Measurements from ENCODE around the gene MAP4K1.
A peak's percentile ranks its signal among the peaks of the same experiment; 100 is the strongest.
"Not testable (repeated sequence)": the region's sequence is repeated elsewhere in the genome, so short reads cannot be mapped to it uniquely, and the experiment has no call there.

Gene MAP4K1

DNA sequence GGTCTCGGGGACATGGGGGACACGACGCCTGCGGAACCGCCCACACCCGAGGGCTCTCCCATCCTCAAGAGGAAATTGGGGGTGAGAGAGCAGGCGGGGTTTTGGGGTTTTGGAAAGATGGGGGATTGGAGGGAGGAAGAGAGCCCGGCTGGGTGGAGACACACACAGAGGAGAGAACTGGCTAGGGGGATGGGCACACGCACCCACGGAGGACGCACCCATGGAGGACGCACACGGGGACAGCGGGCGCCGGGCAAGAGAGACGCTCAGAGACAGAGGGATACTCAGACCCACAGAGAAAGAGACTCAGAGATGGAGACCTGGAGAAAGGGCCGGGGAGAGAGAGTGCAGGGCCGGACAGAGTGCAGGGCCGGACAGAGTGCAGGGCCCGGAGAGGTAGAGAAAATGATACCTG lies 52.1 kb downstream of the MAP4K1 start:
- no peak for DNase-seq

DNA sequence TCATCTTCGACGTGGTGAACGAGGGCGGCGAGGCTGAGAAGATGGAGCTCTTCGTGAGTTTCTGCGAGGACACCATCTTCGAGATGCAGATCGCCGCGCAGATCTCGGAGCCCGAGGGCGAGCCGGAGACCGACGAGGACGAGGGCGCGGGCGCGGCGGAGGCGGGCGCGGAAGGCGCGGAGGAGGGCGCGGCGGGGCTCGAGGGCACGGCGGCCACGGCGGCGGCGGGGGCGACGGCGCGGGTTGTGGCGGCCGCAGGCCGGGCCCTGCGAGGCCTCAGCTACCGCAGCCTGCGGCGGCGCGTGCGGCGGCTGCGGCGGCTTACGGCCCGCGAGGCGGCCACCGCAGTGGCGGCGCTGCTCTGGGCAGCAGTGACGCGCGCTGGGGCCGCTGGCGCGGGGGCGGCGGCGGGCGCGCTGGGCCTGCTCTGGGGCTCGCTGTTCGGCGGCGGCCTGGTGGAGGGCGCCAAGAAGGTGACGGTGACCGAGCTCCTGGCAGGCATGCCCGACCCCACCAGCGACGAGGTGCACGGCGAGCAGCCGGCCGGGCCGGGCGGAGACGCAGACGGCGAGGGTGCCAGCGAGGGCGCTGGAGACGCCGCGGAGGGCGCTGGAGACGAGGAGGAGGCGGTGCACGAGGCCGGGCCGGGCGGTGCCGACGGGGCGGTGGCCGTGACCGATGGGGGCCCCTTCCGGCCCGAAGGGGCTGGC lies 52.6 kb downstream of the MAP4K1 start:
- DNase-seq = peak in 1 of 5 donors; percentile 20

DNA sequence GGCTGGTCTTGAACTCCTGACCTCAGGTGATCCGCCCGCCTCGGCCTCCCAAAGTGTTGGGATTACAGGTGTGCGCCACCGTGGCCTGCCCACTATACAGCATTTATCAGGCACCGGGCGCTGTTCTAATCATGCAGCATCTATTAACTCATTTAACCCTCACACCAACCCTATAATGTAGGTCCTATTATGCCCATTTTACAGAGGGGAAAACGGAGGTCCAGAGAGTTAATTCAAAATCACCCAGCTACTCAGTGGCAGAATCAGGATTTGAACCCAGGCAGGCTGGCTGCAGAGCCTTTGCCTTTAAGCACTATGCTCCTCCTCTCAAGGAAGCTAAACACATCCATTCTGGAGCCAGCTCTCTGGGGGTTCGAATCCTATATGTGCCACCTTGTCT lies 54.3 kb downstream of the MAP4K1 start:
- no peak for DNase-seq

DNA sequence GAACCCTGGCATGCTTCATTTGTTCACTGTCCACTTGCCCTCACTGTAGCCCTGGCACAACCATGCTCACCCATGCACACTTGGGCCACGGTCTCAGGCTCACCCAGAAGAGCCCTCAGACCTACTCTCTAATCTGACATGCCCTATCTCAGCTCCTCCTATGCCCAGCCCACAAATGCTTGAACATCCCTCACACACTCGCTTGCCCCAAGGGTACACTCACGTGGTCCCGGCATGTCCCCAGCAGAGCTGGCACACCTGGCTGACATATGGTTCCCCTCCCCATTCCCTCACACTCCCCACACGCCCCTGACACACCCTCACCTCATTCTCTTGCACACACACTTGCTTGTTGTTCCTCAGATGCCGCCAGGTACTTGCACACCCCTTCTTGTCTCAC lies 55.7 kb downstream of the MAP4K1 start:
- DNase-seq = no peak

DNA sequence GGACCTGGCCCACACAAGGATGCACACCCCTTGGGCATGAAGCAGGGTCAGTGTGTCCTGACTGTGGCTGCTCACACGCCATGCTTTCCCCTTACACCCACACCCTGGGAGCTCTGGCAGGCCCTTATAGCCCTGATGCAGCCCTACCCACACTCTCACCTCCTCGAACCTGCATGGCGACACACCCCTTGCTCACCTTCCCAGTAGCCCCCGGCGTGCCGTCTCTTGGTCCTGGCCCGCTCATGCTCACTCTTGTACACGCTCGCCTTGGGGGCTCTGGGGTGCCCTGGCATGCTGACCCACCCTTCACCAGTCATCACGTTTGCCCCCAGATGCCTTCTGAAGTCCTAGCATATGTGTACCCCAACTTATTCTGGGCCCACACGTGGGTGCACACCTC lies 56.1 kb downstream of the MAP4K1 start:
- DNase-seq = no peak

DNA sequence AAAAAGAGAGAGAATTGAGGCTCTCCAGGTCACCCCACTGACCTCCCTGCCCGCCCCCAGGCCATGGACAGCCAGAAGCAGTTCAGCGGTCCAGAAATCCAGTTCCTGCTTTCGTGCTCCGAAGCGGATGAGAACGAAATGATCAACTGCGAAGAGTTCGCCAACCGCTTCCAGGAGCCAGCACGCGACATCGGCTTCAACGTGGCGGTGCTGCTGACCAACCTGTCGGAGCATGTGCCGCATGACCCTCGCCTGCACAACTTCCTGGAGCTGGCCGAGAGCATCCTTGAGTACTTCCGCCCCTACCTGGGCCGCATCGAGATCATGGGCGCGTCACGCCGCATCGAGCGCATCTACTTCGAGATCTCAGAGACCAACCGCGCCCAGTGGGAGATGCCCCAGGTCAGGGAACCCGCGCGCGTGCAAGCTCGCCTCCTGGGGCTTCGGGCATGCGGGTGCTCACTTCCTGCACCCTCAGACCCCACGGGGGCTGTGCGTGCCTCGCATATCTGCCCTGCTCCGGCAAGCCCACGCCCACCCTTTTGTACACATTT lies 56.6 kb downstream of the MAP4K1 start:
- DNase-seq = no peak

DNA sequence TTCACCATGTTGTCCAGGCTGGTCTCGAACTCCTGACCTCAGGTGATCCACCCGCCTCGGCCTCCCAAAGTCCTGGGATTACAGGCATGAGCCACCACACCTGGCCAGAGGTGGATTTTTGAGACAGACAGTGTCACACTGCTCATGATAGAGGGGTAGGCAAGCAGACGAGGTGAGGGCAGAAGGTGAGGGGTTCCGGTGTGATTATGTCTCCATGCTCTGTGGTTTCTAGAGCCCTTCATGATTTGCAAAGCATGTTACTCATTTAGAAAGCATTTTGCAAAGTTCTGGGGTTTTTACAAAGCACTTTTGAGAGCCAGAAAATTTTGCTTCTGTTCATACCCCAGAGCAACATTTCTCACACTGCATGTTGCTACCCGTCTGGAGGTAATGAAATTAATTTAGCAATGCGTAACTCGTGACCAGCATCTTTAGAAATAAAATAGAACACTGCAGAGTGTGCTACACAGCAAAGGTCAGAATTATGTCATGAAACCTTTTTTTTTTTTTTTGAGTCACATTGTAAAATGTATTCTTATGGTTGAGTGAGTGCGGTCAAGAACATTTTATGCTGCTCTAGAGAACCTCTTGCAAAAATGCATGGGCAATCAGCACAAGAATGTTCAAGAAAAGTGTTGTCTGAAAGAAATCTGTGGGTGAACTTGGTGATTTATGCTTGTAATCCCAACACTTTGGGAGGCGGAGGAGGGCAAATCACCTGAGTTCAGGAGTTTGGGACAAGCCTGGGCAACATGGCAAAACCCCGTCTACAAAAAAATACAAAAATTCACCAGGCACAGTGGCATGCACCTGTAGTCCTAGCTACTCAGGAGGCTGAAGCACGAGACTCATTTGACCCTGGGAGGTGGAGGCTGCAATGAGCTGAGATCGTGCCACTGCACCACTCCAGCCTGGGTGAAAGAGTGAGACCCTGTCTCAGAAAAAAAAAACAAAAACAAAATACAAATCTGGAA lies 58.0 kb downstream of the MAP4K1 start:
- DNase-seq = peak in 2 of 5 donors; percentile 8 to 90

DNA sequence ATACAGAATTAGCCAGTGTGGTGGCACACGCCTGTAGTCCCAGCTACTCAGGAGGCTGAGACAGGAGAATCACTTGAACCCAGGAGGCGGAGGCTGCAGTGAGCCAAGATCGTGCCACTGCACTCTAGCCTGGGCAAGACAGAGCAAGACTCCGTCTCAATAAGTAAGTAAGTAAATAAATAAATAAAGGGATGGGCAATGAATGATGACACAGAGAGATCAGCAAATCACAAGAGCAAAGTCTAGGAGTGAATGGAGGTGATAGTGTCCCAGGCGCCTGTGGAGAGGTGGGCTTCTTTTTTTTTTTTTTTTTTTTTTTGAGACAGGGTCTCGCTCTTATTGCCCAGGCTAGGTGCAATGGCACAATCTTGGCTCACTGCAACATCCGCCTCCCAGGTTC lies 58.8 kb downstream of the MAP4K1 start:
- DNase-seq = not testable (repeated sequence)

DNA sequence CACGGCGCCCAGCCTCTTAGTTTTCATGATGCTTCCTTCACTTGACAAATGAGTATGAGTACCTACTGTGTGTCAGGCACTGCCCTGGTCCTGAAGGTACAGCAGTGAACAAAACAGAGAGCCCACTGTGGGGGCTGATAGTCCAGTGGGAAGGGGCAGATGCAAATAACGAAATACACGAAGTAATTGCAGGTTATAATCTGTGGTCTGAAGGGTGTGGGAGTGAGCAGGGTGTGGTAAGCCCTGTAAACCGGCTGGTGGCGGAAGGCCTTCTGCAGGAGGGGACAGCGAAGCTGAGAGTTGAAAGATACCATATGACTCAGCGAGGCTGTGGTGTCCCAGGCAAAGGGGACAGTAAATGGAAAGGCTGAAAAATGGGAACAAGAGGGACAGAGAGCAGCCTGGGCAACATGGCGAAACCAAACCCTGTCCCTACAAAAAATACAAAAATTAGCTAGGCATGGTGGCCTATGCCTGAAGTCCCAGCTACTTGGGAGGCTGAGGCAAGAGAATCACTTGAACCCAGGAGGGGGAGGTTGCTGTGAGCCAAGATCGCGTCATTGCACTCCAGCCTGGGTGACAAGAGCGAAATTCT lies 60.5 kb downstream of the MAP4K1 start:
- DNase-seq = peak in 1 of 5 donors; percentile 84

DNA sequence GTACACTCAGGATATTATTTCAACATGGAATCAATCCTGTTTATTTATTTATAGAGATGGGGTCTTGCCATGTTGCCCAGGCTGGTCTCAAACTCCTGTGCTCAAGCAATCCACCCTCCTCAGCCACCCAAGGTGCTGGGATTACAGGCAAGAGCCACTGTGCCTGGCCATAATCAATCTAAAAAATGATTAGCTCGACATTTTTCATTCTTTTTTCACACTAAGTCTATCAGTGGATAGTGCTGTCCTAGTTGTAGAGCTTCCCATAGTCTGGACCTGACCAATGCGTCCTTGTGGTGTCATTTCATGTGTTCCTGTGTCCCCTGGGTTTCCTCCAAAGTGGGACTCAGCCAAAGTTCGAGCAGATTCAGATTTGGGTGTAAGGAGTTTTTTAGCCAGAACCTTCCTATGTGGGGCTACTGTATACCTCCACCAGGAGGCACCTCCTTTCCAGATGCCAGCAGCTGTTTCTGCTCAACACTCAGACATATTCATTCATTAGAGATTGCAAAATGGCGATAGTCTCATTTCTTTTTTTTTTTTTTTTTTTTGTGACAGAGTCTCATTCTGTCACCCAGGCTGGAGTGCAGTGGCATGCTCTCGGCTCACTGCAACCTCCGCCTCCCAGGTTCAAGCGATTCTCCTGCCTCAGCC lies 61.1 kb downstream of the MAP4K1 start:
- peak in 1 of 5 donors; percentile 53 for DNase-seq

DNA sequence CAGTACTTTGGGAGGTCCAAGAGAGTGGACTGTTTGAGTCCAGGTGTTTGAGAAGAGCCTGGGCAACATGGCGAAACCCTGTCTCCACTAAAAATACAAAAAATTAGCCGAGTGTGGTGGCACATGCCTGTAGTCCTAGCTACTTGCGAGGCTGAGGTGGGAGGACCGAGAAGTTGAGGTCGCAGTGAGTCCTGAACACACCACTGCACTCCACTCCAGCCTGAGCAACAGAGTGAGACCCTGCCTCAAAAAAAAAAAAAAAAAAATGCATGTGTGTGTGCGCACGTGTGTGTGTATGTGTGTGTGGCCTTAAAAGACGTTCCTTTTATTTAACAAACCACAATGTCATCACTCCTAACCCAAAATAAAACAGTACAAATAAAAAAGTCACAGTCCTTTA lies 62.6 kb downstream of the MAP4K1 start:
- no peak for DNase-seq

DNA sequence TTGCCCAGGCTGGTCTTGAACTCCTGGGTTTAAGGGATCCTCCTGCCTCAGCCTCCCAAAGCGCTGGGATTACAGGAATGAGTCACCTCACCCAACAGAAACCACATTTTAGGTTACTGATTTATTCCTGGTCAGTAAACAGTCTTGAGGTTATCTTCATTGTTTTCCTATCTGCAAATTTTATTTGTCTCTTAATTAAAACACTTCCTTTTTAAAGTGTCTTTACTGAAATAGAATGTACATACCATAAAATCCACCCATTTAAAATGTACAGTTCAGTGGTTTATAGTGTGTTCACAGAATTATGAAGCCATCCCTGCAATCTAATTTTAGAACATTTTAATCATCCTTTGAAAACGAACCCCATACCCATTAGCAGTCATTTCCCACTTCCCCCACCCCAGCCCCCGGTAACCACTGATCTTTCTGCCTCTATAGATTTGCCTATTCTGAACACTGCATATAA lies 63.0 kb downstream of the MAP4K1 start:
- peak in 1 of 5 donors; percentile 18 for DNase-seq

DNA sequence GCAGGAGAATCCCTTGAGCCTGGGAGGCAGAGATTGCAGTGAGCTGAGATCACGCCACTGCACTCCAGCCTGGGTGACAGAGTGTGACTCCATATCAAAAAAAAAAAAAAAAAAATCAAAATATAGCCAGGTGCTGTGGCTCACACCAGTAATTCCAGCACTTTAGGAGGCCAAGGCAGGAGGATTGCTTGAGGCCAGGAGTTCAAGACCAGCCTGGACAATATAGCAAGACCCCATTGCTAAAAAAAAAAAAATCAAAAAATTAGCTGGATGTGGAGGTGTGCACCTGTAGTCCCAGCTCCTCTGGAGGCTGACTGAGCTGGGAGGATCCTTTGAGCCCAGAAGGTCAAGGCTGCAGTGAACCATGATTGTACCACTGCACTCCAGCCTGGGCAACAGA lies 64.5 kb downstream of the MAP4K1 start:
- not testable (repeated sequence) for DNase-seq

DNA sequence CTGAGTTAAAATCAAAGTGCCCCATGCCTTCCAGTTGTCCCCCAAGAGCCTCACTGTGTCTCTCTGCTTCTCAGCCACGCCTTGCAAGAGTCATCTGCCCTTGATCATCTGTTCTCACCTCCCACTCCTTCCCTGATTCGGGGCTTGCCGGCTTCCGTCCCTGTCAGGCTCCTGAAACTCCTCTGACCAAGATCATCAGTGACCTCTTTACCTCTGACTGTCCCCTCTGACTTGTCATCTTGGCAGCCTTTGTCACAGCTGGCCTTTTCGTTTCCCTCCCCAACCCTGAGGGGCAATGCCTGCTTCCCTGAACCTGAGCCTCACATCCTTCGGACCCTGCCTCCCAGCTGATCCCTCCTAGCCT lies 66.3 kb downstream of the MAP4K1 start:
- DNase-seq = peak in 1 of 5 donors; percentile 28

DNA sequence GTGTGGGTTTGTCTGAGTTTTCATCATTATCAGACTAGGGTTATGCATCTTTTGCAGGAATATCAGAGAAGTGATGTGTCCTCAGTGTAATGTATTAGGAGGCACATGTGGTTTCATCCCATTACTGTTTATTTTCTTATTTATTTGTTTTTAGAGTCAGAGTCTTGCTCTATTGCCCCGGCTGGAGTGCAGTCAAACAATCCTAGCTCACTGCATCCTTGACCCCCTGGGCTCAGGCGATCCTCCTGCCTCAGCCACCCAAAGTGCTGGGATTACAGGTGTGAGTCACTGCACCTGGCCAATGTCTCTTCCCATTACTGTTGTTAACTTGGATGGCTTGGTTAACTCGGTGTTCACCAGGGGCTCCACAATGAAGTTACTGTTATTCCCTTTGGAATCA lies 67.4 kb downstream of the MAP4K1 start:
- DNase-seq = no peak

DNA sequence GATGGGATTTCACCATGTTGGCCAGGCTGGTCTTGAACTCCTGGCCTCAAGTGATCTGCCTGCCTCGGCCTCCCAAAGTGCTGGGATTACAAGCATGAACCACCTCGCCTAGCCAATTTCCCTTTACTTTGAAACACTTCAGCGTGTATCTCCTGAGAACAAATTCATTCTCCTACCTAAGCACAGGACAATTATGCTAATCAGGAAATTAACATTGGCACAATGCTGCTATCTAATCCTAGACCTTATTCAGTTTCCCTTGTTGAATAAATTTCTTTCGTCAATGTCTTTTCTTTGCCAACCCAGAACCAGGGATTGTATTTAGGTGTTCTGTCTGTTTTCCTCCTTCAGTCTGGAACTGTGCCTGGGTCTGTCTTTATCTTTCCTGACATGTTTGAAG lies 67.8 kb downstream of the MAP4K1 start:
- DNase-seq = no peak

DNA sequence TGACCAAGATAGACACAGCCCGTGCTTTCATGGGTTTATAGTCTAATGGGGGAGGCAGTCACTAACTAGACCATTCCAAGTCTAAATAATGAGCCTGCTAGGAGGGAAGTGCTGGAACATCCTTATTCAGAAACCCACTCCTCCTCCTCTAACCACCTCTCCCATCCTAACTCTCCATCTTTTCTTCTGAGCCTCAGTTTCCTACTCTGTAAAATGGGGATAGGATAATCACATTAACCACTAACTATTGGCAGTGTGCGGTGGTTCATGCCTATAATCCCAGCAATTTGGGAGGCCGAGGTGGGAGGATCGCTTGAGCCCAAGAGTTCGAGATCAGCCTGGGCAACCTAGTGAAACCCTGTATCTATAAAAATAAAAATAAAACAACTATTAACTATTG lies 68.7 kb downstream of the MAP4K1 start:
- DNase-seq = no peak

DNA sequence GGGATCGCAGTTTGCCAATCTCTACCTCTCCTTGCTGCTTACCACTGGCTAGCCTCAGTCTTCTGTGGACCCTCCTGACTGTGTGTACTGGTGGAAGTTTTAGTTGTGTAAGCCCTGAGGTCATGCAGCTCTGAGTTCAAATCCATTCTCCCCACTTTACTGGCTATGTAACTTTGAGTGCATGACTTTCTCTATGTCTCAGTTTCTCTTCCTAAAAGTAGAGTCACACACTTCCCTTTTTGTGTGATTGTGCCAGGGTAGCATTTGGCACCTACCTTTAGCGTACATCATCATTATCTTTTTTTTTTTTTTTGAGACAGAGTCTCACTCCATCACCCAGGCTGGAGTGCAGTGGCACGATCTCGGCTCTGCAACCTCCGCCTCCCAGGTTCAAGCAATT lies 70.3 kb downstream of the MAP4K1 start:
- DNase-seq = no peak

DNA sequence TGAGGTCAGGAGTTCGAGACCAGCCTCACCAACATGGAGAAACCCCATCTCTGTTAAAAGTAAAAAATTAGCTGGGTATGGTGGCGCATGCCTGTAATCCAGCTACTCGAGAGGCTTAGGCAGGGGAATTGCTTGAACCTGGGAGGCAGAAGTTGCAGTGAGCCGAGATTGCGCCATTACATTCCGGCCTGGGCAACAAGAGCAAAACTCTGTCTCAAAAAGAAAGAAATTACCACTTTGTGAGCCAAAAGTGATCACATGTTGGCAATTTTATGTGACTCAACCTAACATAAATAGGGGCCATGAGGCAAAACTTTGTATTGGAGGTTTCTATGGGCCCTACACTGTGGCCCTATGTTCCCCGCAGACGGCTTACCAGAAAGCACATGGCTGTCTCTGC lies 72.2 kb downstream of the MAP4K1 start:
- DNase-seq = no peak

DNA sequence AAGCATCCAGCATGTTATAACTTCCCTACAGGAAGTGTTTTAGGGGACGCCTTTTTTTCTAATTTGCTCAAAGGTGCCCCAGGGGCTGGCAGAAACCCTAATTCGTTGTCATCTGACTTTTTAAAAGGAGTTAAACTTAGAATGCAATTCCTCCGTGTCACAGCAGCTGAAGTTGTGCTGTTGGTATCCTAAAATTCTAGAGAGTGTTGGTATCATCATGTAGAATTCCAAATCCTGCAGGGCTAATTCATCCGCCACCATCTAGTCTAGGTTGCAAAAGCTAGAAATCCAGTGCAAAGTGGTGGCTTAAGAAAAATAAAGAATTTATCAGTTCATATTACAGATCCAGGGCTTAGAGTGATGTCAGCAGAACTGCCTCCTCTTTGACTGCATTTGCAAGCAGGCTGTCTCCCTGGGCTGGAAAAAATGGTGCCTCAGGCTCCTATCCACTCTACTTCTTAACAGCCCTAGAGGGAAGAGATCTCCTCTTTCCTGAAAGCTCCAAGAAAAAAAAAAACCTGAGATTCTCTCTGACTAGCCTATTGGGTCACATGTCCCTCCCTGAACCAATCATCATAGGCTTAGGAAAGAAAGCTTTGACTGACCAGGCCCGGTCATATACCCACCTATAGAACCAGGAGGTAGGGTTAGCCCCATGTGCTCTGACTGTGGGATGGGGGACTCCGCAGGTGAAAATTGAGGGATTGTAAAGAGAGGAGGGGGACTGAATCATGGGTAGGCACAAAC lies 73.0 kb downstream of the MAP4K1 start:
- DNase-seq = no peak

DNA sequence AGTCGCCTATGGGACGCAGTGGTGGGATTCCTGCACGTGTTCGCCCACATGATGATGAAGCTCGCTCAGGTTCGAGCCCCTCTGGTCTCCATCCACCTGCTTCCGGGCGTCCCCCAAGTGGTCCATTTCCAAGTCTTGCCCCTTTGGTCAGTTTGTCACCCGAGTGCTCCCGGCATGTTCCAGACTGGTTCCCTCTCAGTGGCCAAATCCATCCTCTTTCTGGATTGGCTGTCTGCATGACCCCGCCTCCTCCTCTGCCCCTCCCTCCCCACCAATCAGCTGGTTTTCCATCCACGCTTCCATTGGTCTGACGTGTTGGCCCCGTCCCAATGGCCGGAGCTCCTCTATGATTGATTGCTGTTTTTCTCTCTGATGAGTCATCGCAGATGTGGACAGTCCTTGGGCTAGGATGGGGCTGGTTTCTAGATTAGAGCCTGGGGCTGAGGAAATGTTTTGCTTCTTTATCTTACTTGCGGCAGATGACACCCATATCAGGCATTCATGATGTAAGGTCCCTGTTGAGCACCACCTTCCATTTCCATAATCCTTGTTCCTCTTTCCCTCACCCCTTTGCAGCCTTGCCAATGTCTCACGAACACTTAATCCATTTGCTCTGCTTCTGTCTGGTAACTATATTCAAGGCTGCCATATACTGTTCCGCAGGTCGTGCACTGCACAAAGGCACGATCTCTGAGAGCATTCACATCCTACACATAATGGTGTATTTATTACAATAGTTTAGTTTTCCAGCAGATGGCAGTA lies 73.8 kb downstream of the MAP4K1 start:
- DNase-seq = peak in 2 of 5 donors; percentile 5 to 83
